GM21723 (cell line): ENCODE measurements around the gene ADAP1.

ENCODE experiments used
- ATAC-seq: cut with Tn5 transposase; IDR thresholded peaks from one replicate; pipeline ENCODE4 v1.9.1; 2021; ENCODE audit warnings: mild to moderate bottlenecking, moderate library complexity; ENCODE audit not compliant: unreplicated experiment

Gene ADAP1

GRCh38 chr7:897086-897485, 57.4 kb downstream of the ADAP1 start:
- no peak for ATAC-seq

GRCh38 chr7:896346-897075, 58.0 kb downstream of the ADAP1 start:
- ATAC-seq = no peak

- ATAC-seq = no peak
Observed at GRCh38 chr7:895451-896052, 58.9 kb downstream of the ADAP1 start.

GRCh38 chr7:894927-895450, 59.5 kb downstream of the ADAP1 start:
- no peak for ATAC-seq

GRCh38 chr7:894164-894867, 60.2 kb downstream of the ADAP1 start:
- no peak for ATAC-seq

GRCh38 chr7:893686-894085, 60.8 kb downstream of the ADAP1 start:
- no peak for ATAC-seq

GRCh38 chr7:892648-893593, 61.6 kb downstream of the ADAP1 start:
- no peak for ATAC-seq

GRCh38 chr7:891805-892204, 62.7 kb downstream of the ADAP1 start:
- no peak for ATAC-seq

- no peak for ATAC-seq
Observed at GRCh38 chr7:891291-891690, 63.2 kb downstream of the ADAP1 start.

- ATAC-seq = no peak
Observed at GRCh38 chr7:890868-891267, 63.6 kb downstream of the ADAP1 start.

- ATAC-seq = no peak
Observed at GRCh38 chr7:889391-889790, 65.1 kb downstream of the ADAP1 start.

GRCh38 chr7:889025-889390, 65.5 kb downstream of the ADAP1 start:
- no peak for ATAC-seq

GRCh38 chr7:888081-889024, 66.1 kb downstream of the ADAP1 start:
- ATAC-seq = no peak

- no peak for ATAC-seq
Observed at GRCh38 chr7:887488-887820, 67.0 kb downstream of the ADAP1 start.

GRCh38 chr7:886626-887487, 67.6 kb downstream of the ADAP1 start:
- ATAC-seq = no peak

GRCh38 chr7:885893-886625, 68.4 kb downstream of the ADAP1 start:
- no peak for ATAC-seq

GRCh38 chr7:885261-885892, 69.1 kb downstream of the ADAP1 start:
- ATAC-seq = no peak
